ENCODE measurements around the gene EIF4H.

Gene EIF4H

GRCh38 chr7:74228951-74229900 lies 55.1 kb downstream of the EIF4H start:
- no peak for FAIRE-seq

GRCh38 chr7:74230446-74231231 lies 56.5 kb downstream of the EIF4H start:
- no peak for FAIRE-seq

DNA sequence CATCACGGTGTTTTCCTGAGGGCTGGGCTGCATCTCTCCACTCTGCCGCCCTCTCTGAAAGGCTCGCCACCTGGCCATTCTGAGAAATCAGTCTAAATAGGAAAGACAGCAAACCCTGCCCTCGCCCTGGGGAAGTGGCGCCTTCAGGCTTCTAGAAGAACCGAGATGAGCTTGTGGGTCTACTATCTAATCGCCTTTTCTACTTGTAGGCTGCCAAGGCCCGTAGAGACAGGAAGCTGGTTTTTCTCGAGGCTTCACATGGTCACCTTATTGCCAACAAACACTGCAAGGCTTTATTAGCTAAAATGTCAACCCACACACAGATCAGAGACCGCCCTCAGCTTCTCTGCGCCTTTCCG lies 57.1 kb downstream of the EIF4H start:
- FAIRE-seq, result no peak

DNA sequence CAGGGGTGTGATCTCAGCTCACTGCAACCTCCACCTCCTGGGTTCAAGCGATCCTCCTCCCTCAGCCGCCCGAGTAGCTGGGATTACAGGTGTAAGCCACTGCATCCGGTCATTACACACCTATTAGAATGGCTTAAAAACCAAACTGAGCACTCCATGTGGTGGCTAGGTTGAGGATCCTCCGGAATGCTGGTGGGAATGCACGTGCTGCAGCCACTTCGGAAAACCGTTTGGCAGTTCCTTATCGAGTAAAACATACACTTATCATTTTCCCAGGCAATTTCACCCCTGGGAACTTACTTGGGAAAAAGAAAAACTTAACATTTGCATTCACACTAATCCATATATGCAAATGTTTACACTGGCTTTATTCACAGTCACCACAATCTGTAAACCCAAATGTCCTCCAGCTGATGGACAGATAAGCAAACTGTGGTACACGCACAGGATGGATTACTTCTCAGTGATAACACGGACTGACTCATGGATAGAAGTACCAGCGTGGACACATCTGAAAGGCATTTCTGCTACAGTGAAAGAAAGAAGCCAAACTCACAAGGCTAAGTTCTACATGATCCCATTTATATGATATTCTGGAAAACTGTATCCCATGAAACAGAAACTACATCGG lies 59.6 kb downstream of the EIF4H start:
- FAIRE-seq, result no peak

GRCh38 chr7:74235518-74236268 lies 61.5 kb downstream of the EIF4H start:
- FAIRE-seq, result no peak

DNA sequence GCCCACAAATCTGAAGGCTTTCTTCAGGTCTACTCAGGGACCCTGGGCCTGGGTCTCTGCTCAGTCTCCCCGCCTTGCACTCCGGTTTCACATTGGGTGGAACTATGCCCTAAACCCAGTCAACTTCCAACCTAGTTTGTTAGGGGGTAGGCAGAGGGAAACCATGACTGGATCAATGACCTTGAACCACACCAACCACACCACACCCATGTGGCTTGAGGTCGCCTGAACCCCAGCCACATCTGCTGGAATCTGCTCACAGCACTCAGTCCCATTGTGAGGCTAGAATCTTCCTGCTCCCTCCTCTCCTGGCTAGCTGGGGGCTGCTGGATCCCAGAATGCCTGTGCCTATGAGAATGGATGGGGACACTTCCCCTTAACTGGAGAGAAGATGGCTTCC lies 62.1 kb downstream of the EIF4H start:
- FAIRE-seq, result no peak

DNA sequence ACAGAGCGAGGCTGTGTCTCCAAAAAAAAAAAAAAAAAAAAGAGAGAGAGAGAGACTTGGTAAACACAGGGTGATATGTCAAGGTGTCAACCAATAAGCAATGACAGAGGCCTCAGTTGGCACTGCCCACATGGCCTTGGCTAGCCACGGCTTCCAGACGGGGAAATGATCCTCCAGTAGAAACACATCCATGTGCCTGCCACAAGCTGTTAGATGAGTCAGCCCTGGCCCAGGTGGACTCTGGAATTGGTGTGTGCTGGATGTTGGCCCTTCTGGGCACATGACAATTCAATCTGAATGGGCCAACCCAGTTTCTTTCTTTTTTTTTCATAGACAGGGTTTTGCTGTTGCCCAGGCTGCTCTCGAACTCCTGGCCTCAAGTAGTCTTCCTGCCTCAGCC lies 66.3 kb downstream of the EIF4H start:
- no peak for FAIRE-seq

GRCh38 chr7:74242122-74242443 lies 67.9 kb downstream of the EIF4H start:
- no peak for FAIRE-seq

GRCh38 chr7:74246497-74246896 lies 72.3 kb downstream of the EIF4H start:
- no peak for FAIRE-seq

Measured in TTC549 (cell line).